ENCODE measurements around the gene TTYH2.
A peak's percentile ranks its signal among the peaks of the same experiment; 100 is the strongest.

TTYH2 gene

GRCh38 chr17:74212913-74213791 is at the start of gene TTYH2:
TTYH2 (plus strand) TSS chr17:74213571; CDS start chr17:74213588, 17 bp downstream.
- Histone ChIP-seq H3K36me3 (replicated peaks) (peaks cover 33% of the 10 kb centered on the region), H3K4me1 (peaks cover 29% of the 10 kb centered on the region), H3K4me3 (peak within 1 kb of the TSS; percentile 61), H3K27me3 (ENCODE audit: low read depth) (no peaks in the 10 kb centered on the region), H3K9me3 (no peaks in the 10 kb centered on the region)
- peak; percentile 89 to 94 for DNase-seq (ENCODE audit: low spot score in 2 of 2)
- in situ Hi-C loops (cut with MboI; ENCODE audit: low sequenced_read_pairs), result loop anchor here (25.0 kb wide), 1 partner anchor 951 kb away; the partner anchor contains the start of gene CPSF4L

- no peak overlapping the region for H3K4me3 ChIP-seq
Observed at GRCh38 chr17:74163836-74164235, 49.5 kb upstream of the TTYH2 start.

GRCh38 chr17:74164446-74165045 is 48.8 kb upstream of the TTYH2 start:
- Histone ChIP-seq H3K36me3 (replicated peaks) (no peaks in the 10 kb centered on the region), H3K27me3 (ENCODE audit: low read depth) (0 out of 2 replicates have a peak, but pooled peaks cover 3% of the 10 kb centered on the region), H3K9me3 (no peaks in the 10 kb centered on the region), H3K4me3 (no peak overlapping the region), H3K4me1 (no peaks in the 10 kb centered on the region)
- in situ Hi-C loops (cut with MboI; ENCODE audit: low sequenced_read_pairs), result no loop called here
- no peak for DNase-seq (ENCODE audit: low spot score in 2 of 2)

More at GRCh38 chr17:74163836-74164235, 49.5 kb upstream of the TTYH2 start:
- Histone ChIP-seq H3K9me3 (no peaks in the 10 kb centered on the region), H3K27me3 (ENCODE audit: low read depth) (0 out of 2 replicates have a peak, but pooled peaks cover 3% of the 10 kb centered on the region), H3K4me1 (no peaks in the 10 kb centered on the region), H3K36me3 (replicated peaks) (no peaks in the 10 kb centered on the region)
- no peak for DNase-seq (ENCODE audit: low spot score in 2 of 2)
- in situ Hi-C loops (cut with MboI; ENCODE audit: low sequenced_read_pairs), result no loop called here

- no peak for DNase-seq (ENCODE audit: low spot score in 2 of 2)
- in situ Hi-C loops (cut with MboI; ENCODE audit: low sequenced_read_pairs), result no loop called here
- Histone ChIP-seq H3K4me3 (no peak overlapping the region), H3K9me3 (no peaks in the 10 kb centered on the region), H3K36me3 (replicated peaks) (no peaks in the 10 kb centered on the region), H3K4me1 (no peaks in the 10 kb centered on the region), H3K27me3 (ENCODE audit: low read depth) (0 out of 2 replicates have a peak, but pooled peaks cover 3% of the 10 kb centered on the region)
Observed at GRCh38 chr17:74165797-74166365, 47.5 kb upstream of the TTYH2 start.

GRCh38 chr17:74170924-74171323 is 42.4 kb upstream of the TTYH2 start:
- no peak overlapping the region for H3K4me3 ChIP-seq
- no peaks in the 10 kb centered on the region for H3K9me3 ChIP-seq
- no peak for DNase-seq (ENCODE audit: low spot score in 2 of 2)
- H3K27me3 ChIP-seq (ENCODE audit: low read depth), result peaks cover 8% of the 10 kb centered on the region; the same call in 1 of the 2 replicates
- in situ Hi-C loops (cut with MboI; ENCODE audit: low sequenced_read_pairs), result loop anchor here (10.0 kb wide), 1 partner anchor 736 kb away; no protein-coding TSS in a partner anchor
- no peaks in the 10 kb centered on the region for H3K36me3 ChIP-seq (replicated peaks)
- no peaks in the 10 kb centered on the region for H3K4me1 ChIP-seq

- DNase-seq (ENCODE audit: low spot score in 2 of 2), result no peak
- in situ Hi-C loops (cut with MboI; ENCODE audit: low sequenced_read_pairs), result loop anchor here (10.0 kb wide), 1 partner anchor 738 kb away; no protein-coding TSS in a partner anchor
- Histone ChIP-seq H3K27me3 (ENCODE audit: low read depth) (peaks cover 5% of the 10 kb centered on the region; the same call in 1 of the 2 replicates), H3K9me3 (no peaks in the 10 kb centered on the region), H3K4me3 (no peak overlapping the region), H3K36me3 (replicated peaks) (no peaks in the 10 kb centered on the region), H3K4me1 (no peaks in the 10 kb centered on the region)
Observed at GRCh38 chr17:74172700-74173099, 40.7 kb upstream of the TTYH2 start.

GRCh38 chr17:74176546-74177001 is 36.8 kb upstream of the TTYH2 start:
- DNase-seq (ENCODE audit: low spot score in 2 of 2), result peak; percentile 45 to 73
- Histone ChIP-seq H3K9me3 (no peaks in the 10 kb centered on the region), H3K36me3 (replicated peaks) (no peaks in the 10 kb centered on the region), H3K4me1 (no peaks in the 10 kb centered on the region), H3K27me3 (ENCODE audit: low read depth) (peaks cover 5% of the 10 kb centered on the region; the same call in 1 of the 2 replicates), H3K4me3 (no peak overlapping the region)
- in situ Hi-C loops (cut with MboI; ENCODE audit: low sequenced_read_pairs), result loop anchor here (10.0 kb wide), 1 partner anchor 742 kb away; no protein-coding TSS in a partner anchor

- Histone ChIP-seq H3K27me3 (ENCODE audit: low read depth) (peaks cover 5% of the 10 kb centered on the region; the same call in 1 of the 2 replicates), H3K36me3 (replicated peaks) (no peaks in the 10 kb centered on the region), H3K9me3 (no peaks in the 10 kb centered on the region), H3K4me1 (no peaks in the 10 kb centered on the region), H3K4me3 (no peak overlapping the region)
- DNase-seq (ENCODE audit: low spot score in 2 of 2), result no peak
- in situ Hi-C loops (cut with MboI; ENCODE audit: low sequenced_read_pairs), result loop anchor here (10.0 kb wide), 1 partner anchor 742 kb away; no protein-coding TSS in a partner anchor
Observed at GRCh38 chr17:74177018-74177450, 36.3 kb upstream of the TTYH2 start.

GRCh38 chr17:74179576-74179975 is 33.8 kb upstream of the TTYH2 start:
- H3K27me3 ChIP-seq (ENCODE audit: low read depth), result no peaks in the 10 kb centered on the region
- H3K4me3 ChIP-seq, result no peak overlapping the region
- H3K4me1 ChIP-seq, result no peaks in the 10 kb centered on the region
- DNase-seq (ENCODE audit: low spot score in 2 of 2), result no peak
- H3K36me3 ChIP-seq (replicated peaks), result no peaks in the 10 kb centered on the region
- in situ Hi-C loops (cut with MboI; ENCODE audit: low sequenced_read_pairs), result loop anchor here (10.0 kb wide), 1 partner anchor 745 kb away; no protein-coding TSS in a partner anchor
- no peaks in the 10 kb centered on the region for H3K9me3 ChIP-seq

- Histone ChIP-seq H3K27me3 (ENCODE audit: low read depth) (no peaks in the 10 kb centered on the region), H3K4me3 (no peak overlapping the region), H3K9me3 (no peaks in the 10 kb centered on the region), H3K36me3 (replicated peaks) (no peaks in the 10 kb centered on the region), H3K4me1 (no peaks in the 10 kb centered on the region)
- in situ Hi-C loops (cut with MboI; ENCODE audit: low sequenced_read_pairs), result no loop called here
- DNase-seq (ENCODE audit: low spot score in 2 of 2), result no peak
Observed at GRCh38 chr17:74180336-74180735, 33.0 kb upstream of the TTYH2 start.

GRCh38 chr17:74181341-74181740 is 32.0 kb upstream of the TTYH2 start:
- in situ Hi-C loops (cut with MboI; ENCODE audit: low sequenced_read_pairs), result no loop called here

GRCh38 chr17:74182041-74182723 is 31.2 kb upstream of the TTYH2 start:
- no peaks in the 10 kb centered on the region; the same call in 1 of the 2 replicates for H3K27me3 ChIP-seq (ENCODE audit: low read depth)
- in situ Hi-C loops (cut with MboI; ENCODE audit: low sequenced_read_pairs), result no loop called here
- H3K36me3 ChIP-seq (replicated peaks), result no peaks in the 10 kb centered on the region
- H3K4me3 ChIP-seq, result no peak overlapping the region
- no peaks in the 10 kb centered on the region for H3K4me1 ChIP-seq
- H3K9me3 ChIP-seq, result no peaks in the 10 kb centered on the region
- no peak for DNase-seq (ENCODE audit: low spot score in 2 of 2)

More at GRCh38 chr17:74181341-74181740, 32.0 kb upstream of the TTYH2 start:
- H3K36me3 ChIP-seq (replicated peaks), result no peaks in the 10 kb centered on the region
- no peaks in the 10 kb centered on the region for H3K9me3 ChIP-seq
- H3K27me3 ChIP-seq (ENCODE audit: low read depth), result no peaks in the 10 kb centered on the region; the same call in 1 of the 2 replicates
- no peak for DNase-seq (ENCODE audit: low spot score in 2 of 2)
- no peak overlapping the region for H3K4me3 ChIP-seq
- no peaks in the 10 kb centered on the region for H3K4me1 ChIP-seq

GRCh38 chr17:74183411-74183810 is 30.0 kb upstream of the TTYH2 start:
- Histone ChIP-seq H3K4me3 (no peak overlapping the region), H3K9me3 (no peaks in the 10 kb centered on the region), H3K36me3 (replicated peaks) (no peaks in the 10 kb centered on the region), H3K4me1 (no peaks in the 10 kb centered on the region), H3K27me3 (ENCODE audit: low read depth) (no peaks in the 10 kb centered on the region; the same call in 1 of the 2 replicates)
- in situ Hi-C loops (cut with MboI; ENCODE audit: low sequenced_read_pairs), result no loop called here
- no peak for DNase-seq (ENCODE audit: low spot score in 2 of 2)
